Prostate gland (tissue), 2 donors: ENCODE data around the gene VAMP3. TPM values are rescaled to one million over a fixed set of nuclear protein-coding genes. Genes with fewer than 3 reads are reported as not detected.

ENCODE experiments used
- DNase-seq: peaks from one replicate; pipeline ENCODE4 v3.0.0-alpha.2; 2019; ENCODE audit warnings: low spot score
- H3K27ac ChIP-seq, 2 donors: fragments of 200-600 bp; sonication (generic); 2 replicates each; pipeline ENCODE4 v1.5.1; 2017 to 2019
- H3K27me3 ChIP-seq: fragments of 200-600 bp; sonication (generic); replicated peaks from 2 replicates; pipeline ENCODE4 v1.5.1; 2019; ENCODE audit not compliant: insufficient read depth
- H3K36me3 ChIP-seq, 2 donors: fragments of 200-600 bp; sonication (generic); 1 replicate in 1 of 2; 2 replicates in 1 of 2; pipeline versions ENCODE4 v1.5.1 to v1.8.1; 2017 to 2019
- H3K4me1 ChIP-seq: fragments of 200-600 bp; sonication (generic); replicated peaks from 2 replicates; pipeline ENCODE4 v1.5.1; 2019
- H3K4me3 ChIP-seq, 2 donors: fragments of 200-600 bp; sonication (generic); 2 replicates each; pipeline ENCODE4 v1.5.1; 2017 to 2019
- H3K9me3 ChIP-seq: fragments of 200-600 bp; sonication (generic); 2 replicates; pipeline ENCODE4 v1.5.1; 2017
- CTCF ChIP-seq, 4 experiments: fragments of 200-600 bp in 2 of 4; fragments of 450-650 bp in 2 of 4; sonication (generic) in 2 of 4; IDR thresholded peaks; 1 replicate in 3 of 4; 2 replicates in 1 of 4; pipeline ENCODE4 v1.5.1; 2016 to 2019; ENCODE audit warnings: antibody characterized with exemption in 4 of 4, mild to moderate bottlenecking in 2 of 4, moderate library complexity in 2 of 4
- POLR2A ChIP-seq: fragments of 450-650 bp; IDR thresholded peaks from one replicate; pipeline ENCODE4 v1.6.1; 2016; ENCODE audit warnings: antibody characterized with exemption, mild to moderate bottlenecking
- POLR2AphosphoS5 ChIP-seq: sonication (generic); formaldehyde crosslinking; IDR thresholded peaks from one replicate; pipeline ENCODE4 v1.6.1; 2017; ENCODE audit warnings: antibody characterized with exemption
- WGBS: methylation state at CpG from one replicate; pipeline ENCODE4 v1.1.5; 2018; 5-methylcytosine and 5-hydroxymethylcytosine counted together
- intact Hi-C: fragments of 100-400 bp; cut with DNase I; formaldehyde crosslinking; loops from one replicate; pipeline ENCODE4 v1.14.2; 2022
- total RNA-seq, 2 donors: library from RNA; depleted of rRNA; stranded (reverse); fragments of >200 nt; gene quantifications; one replicate each; pipeline ENCODE4 v1.1.0, GENCODE V29; 2016

Gene VAMP3
- total RNA-seq, 2 donors from 2014 or later: 85.2 to 95.1 TPM

- Histone ChIP-seq H3K4me3 (no peak overlapping the region), H3K27me3 (no peaks in the 10 kb centered on the region), H3K27ac (no peak overlapping the region), H3K4me1 (no peaks in the 10 kb centered on the region), H3K9me3 (no peaks in the 10 kb centered on the region), H3K36me3 (no peaks in the 10 kb centered on the region)
- intact Hi-C loops: loop anchor here (5.0 kb wide), 1 partner anchor 151 kb away; no protein-coding TSS in a partner anchor
- no peak for DNase-seq
- 89% methylated on average over 11 of the region's 11 CpGs for WGBS
- no peak for TF ChIP-seq CTCF (IDR thresholded peaks at IDR 0.05)
Measured at GRCh38 chr1:7751174-7751573, 19.9 kb upstream of the VAMP3 start.

- WGBS: 26% methylated on average over 18 of the region's 18 CpGs
- Histone ChIP-seq H3K9me3 (no peaks in the 10 kb centered on the region), H3K4me3 (peak overlapping the region in 1 of 2 donors; percentile 10), H3K36me3 (no peaks in the 10 kb centered on the region), H3K27me3 (no peaks in the 10 kb centered on the region), H3K27ac (peak overlapping the region in 1 of 2 donors; percentile 11), H3K4me1 (no peaks in the 10 kb centered on the region)
- intact Hi-C loops: loop anchor here (2.0 to 5.0 kb wide), 2 partner anchors 84 to 150 kb away; no protein-coding TSS in a partner anchor
- DNase-seq: peak; percentile 80
- TF ChIP-seq CTCF (IDR thresholded peaks at IDR 0.05) (peak; percentile 63 to 93 (median 82)), POLR2AphosphoS5 (peak; percentile 63), POLR2A (no peak)
Measured at GRCh38 chr1:7752512-7753417, 18.3 kb upstream of the VAMP3 start.

- intact Hi-C loops: loop anchor here (2.0 to 5.0 kb wide), 2 partner anchors 85 to 149 kb away; no protein-coding TSS in a partner anchor
- Histone ChIP-seq H3K4me1 (no peaks in the 10 kb centered on the region), H3K4me3 (no peak overlapping the region), H3K36me3 (no peaks in the 10 kb centered on the region), H3K27ac (no peak overlapping the region), H3K9me3 (no peaks in the 10 kb centered on the region), H3K27me3 (no peaks in the 10 kb centered on the region)
- no peak for TF ChIP-seq POLR2A
- no peak for TF ChIP-seq CTCF (IDR thresholded peaks at IDR 0.05)
- TF ChIP-seq POLR2AphosphoS5: no peak
- DNase-seq: no peak
- 72% methylated on average over 3 of the region's 3 CpGs for WGBS
Measured at GRCh38 chr1:7753641-7754040, 17.5 kb upstream of the VAMP3 start.

- H3K4me1 ChIP-seq: no peaks in the 10 kb centered on the region
- no peak for DNase-seq
- H3K27me3 ChIP-seq: no peaks in the 10 kb centered on the region
- no peaks in the 10 kb centered on the region for H3K9me3 ChIP-seq
- TF ChIP-seq POLR2A (no peak), POLR2AphosphoS5 (no peak), CTCF (IDR thresholded peaks at IDR 0.05) (no peak)
- H3K27ac ChIP-seq: no peak overlapping the region
- no peaks in the 10 kb centered on the region for H3K36me3 ChIP-seq
- 51% methylated on average over 3 of the region's 3 CpGs for WGBS
- H3K4me3 ChIP-seq: no peak overlapping the region
- intact Hi-C loops: loop anchor here (5.0 kb wide), 1 partner anchor 148 kb away; no protein-coding TSS in a partner anchor
Measured at GRCh38 chr1:7754234-7754633, 16.9 kb upstream of the VAMP3 start.

GRCh38 chr1:7755448-7755847, 15.6 kb upstream of the VAMP3 start:
- 100% methylated on average over 1 of the region's 1 CpG for WGBS
- no peak for DNase-seq

More at GRCh38 chr1:7755448-7755847, 15.6 kb upstream of the VAMP3 start:
- H3K4me3 ChIP-seq: no peak overlapping the region
- H3K27ac ChIP-seq: no peak overlapping the region
- H3K27me3 ChIP-seq: no peaks in the 10 kb centered on the region
- no peaks in the 10 kb centered on the region for H3K36me3 ChIP-seq
- no peak for TF ChIP-seq CTCF (IDR thresholded peaks at IDR 0.05)
- TF ChIP-seq POLR2AphosphoS5: no peak
- TF ChIP-seq POLR2A: no peak
- H3K4me1 ChIP-seq: no peaks in the 10 kb centered on the region
- intact Hi-C loops: no loop called here
- no peaks in the 10 kb centered on the region for H3K9me3 ChIP-seq
